ENCODE data around the gene LRP1. TPM values are rescaled to one million over a fixed set of nuclear protein-coding genes. Genes with fewer than 3 reads are reported as not detected.
A peak's percentile ranks its signal among the peaks of the same experiment; 100 is the strongest.

The LRP1 gene
- total RNA-seq, result 10 to 100 TPM in 1 of 3 donors, 1 to 10 TPM in 2; 6.7 to 13.1 (median 9.5) TPM
- total RNA-seq (2013), result 8.9 TPM

- H3K4me1 Mint-ChIP-seq, result peaks cover 11 to 20% of the 10 kb centered on the region in 2 donors
- H3K36me3 Mint-ChIP-seq, result no peaks in the 10 kb centered on the region
- peaks cover 23 to 37% of the 10 kb centered on the region in 2 donors for H3K27me3 Mint-ChIP-seq (ENCODE audit: low read depth in 2 of 2)
- peak within 1 kb of the TSS in 1 of 2 donors; percentile 66 for H3K27ac Mint-ChIP-seq
- H3K27ac ChIP-seq (ENCODE audit: low read length), result no peak within 1 kb of the TSS
- no peaks in the 10 kb centered on the region for H3K9me3 Mint-ChIP-seq
- H3K4me3 Mint-ChIP-seq, result peak within 1 kb of the TSS; percentile 92
- peaks cover 22% of the 10 kb centered on the region for H3K27me3 ChIP-seq (ENCODE audit: control insufficient read depth, insufficient read depth, low read length)
- TF ChIP-seq CTCF (IDR thresholded peaks at IDR 0.05), result no peak
- no peaks in the 10 kb centered on the region for H3K36me3 ChIP-seq (ENCODE audit: control insufficient read depth, insufficient read depth, low read length)
- no peaks in the 10 kb centered on the region for H3K9me3 ChIP-seq (ENCODE audit: control insufficient read depth, insufficient read depth, low read length)
- peak within 1 kb of the TSS; percentile 87 for H3K4me3 ChIP-seq (ENCODE audit: low read length)
- intact Hi-C loops (cut with micrococcal nuclease), result no loop called here
- H3K4me1 ChIP-seq (ENCODE audit: control insufficient read depth, insufficient read depth, low read length), result peaks cover 23% of the 10 kb centered on the region
- DNase-seq (peak; percentile 50 to 92), ATAC-seq (peak; percentile 49 to 79 (median 64))
- under 1% methylated on average over 52 of the region's 57 CpGs for WGBS (ENCODE audit: insufficient coverage)
Measured at GRCh38 chr12:57127726-57128518, at the start of gene LRP1. LRP1 (plus strand) TSS chr12:57128483; CDS start chr12:57128965, 482 bp downstream.

GRCh38 chr12:57078519-57079404 is 49.5 kb upstream of the LRP1 start, which contains the start of gene NEMP1:
NEMP1 (minus strand) TSS chr12:57078791; CDS start chr12:57078745, 46 bp downstream.
- Mint-ChIP-seq H3K4me1 (peaks cover 11 to 13% of the 10 kb centered on the region in 2 donors), H3K27me3 (ENCODE audit: low read depth in 2 of 2) (no peaks in the 10 kb centered on the region), H3K4me3 (peak within 1 kb of the TSS; percentile 100), H3K27ac (peak within 1 kb of the TSS; percentile 97 to 99), H3K36me3 (no peaks in the 10 kb centered on the region), H3K9me3 (no peaks in the 10 kb centered on the region)
- Histone ChIP-seq H3K4me3 (ENCODE audit: low read length) (peak within 1 kb of the TSS; percentile 63), H3K27me3 (ENCODE audit: control insufficient read depth, insufficient read depth, low read length) (no peaks in the 10 kb centered on the region), H3K9me3 (ENCODE audit: control insufficient read depth, insufficient read depth, low read length) (no peaks in the 10 kb centered on the region), H3K36me3 (ENCODE audit: control insufficient read depth, insufficient read depth, low read length) (no peaks in the 10 kb centered on the region), H3K4me1 (ENCODE audit: control insufficient read depth, insufficient read depth, low read length) (peaks cover 12% of the 10 kb centered on the region), H3K27ac (ENCODE audit: low read length) (peak within 1 kb of the TSS; percentile 80)
- DNase-seq, result peak; percentile 90 to 99
- WGBS (ENCODE audit: insufficient coverage), result 0% methylated on average over 36 of the region's 39 CpGs
- no peak for TF ChIP-seq CTCF (IDR thresholded peaks at IDR 0.05)
- intact Hi-C loops (cut with micrococcal nuclease), result loop anchor here (1.0 to 2.0 kb wide), 3 partner anchors 10 to 34 kb away; no protein-coding TSS in a partner anchor
- peak; percentile 94 to 99 (median 95) for ATAC-seq

- H3K27ac Mint-ChIP-seq, result peak overlapping the region; percentile 97 to 99
- DNase-seq (no peak), ATAC-seq (no peak)
- no peak for TF ChIP-seq CTCF (IDR thresholded peaks at IDR 0.05)
- no peaks in the 10 kb centered on the region for H3K36me3 Mint-ChIP-seq
- no peak overlapping the region for H3K4me3 ChIP-seq (ENCODE audit: low read length)
- peaks cover 11 to 13% of the 10 kb centered on the region in 2 donors for H3K4me1 Mint-ChIP-seq
- H3K4me3 Mint-ChIP-seq, result peak overlapping the region; percentile 57
- WGBS (ENCODE audit: insufficient coverage), result 100% methylated on average over 1 of the region's 1 CpG
- H3K4me1 ChIP-seq (ENCODE audit: control insufficient read depth, insufficient read depth, low read length), result peaks cover 12% of the 10 kb centered on the region
- no peaks in the 10 kb centered on the region for H3K27me3 Mint-ChIP-seq (ENCODE audit: low read depth in 2 of 2)
- peak overlapping the region; percentile 80 for H3K27ac ChIP-seq (ENCODE audit: low read length)
- no peaks in the 10 kb centered on the region for H3K36me3 ChIP-seq (ENCODE audit: control insufficient read depth, insufficient read depth, low read length)
- H3K27me3 ChIP-seq (ENCODE audit: control insufficient read depth, insufficient read depth, low read length), result no peaks in the 10 kb centered on the region
- intact Hi-C loops (cut with micrococcal nuclease), result loop anchor here (1.0 to 2.0 kb wide), 3 partner anchors 8 to 33 kb away; no protein-coding TSS in a partner anchor
- H3K9me3 ChIP-seq (ENCODE audit: control insufficient read depth, insufficient read depth, low read length), result no peaks in the 10 kb centered on the region
- H3K9me3 Mint-ChIP-seq, result no peaks in the 10 kb centered on the region
Measured at GRCh38 chr12:57079821-57080220, 48.5 kb upstream of the LRP1 start.
